Colonic mucosa (tissue), 4 donors: Measurements from ENCODE around the gene BIVM. TPM values are rescaled to one million over a fixed set of nuclear protein-coding genes. Genes with fewer than 3 reads are reported as not detected.

ENCODE experiments used
- DNase-seq: peaks from one replicate; pipeline ENCODE4 v3.0.0-alpha.2; 2020
- H3K27ac ChIP-seq: fragments of 200-600 bp; one replicate; pipeline ENCODE4 v1.8.0; 2021
- H3K27me3 ChIP-seq: fragments of 200-600 bp; one replicate; pipeline ENCODE4 v1.8.0; 2021
- H3K36me3 ChIP-seq: fragments of 200-600 bp; one replicate; pipeline ENCODE4 v1.8.0; 2021
- H3K4me1 ChIP-seq: fragments of 200-600 bp; one replicate; pipeline ENCODE4 v1.8.0; 2021; ENCODE audit warnings: mild to moderate bottlenecking
- H3K4me3 ChIP-seq: fragments of 200-600 bp; one replicate; pipeline ENCODE4 v1.8.0; 2021
- H3K9ac ChIP-seq, 2 donors: one replicate each; pipeline ENCODE4 v1.7.0; 2013; ENCODE audit warnings: control low read depth in 2 of 2, low read depth in 2 of 2, low read length in 2 of 2
- H3K9me3 ChIP-seq: fragments of 200-600 bp; one replicate; pipeline ENCODE4 v1.8.0; 2021
- CTCF ChIP-seq: fragments of 200-600 bp; IDR thresholded peaks from one replicate; pipeline ENCODE4 v1.8.0; 2022; ENCODE audit warnings: antibody characterized with exemption, mild to moderate bottlenecking
- intact Hi-C: fragments of 100-400 bp; cut with DNase I; formaldehyde crosslinking; loops from one replicate; pipeline ENCODE4 v1.14.1; 2022
- total RNA-seq, 2 donors: library from RNA; stranded (reverse); fragmentation: NEBNext Ultra II Directional in 1 of 2; extraction: Animal tissue kit (Norgen Biotek cat#: 25700) in 1 of 2; gene quantifications; one replicate each; pipeline ENCODE4 v1.2.1, GENCODE V29; 2021
- donor health status: healthy.
- donor health status: DM: no; HTN: no; CAD: no.
- donor health status: DM: no; HTN: no; CAD: no.

The BIVM gene
- total RNA-seq, 2 donors from 2014 or later = 11.8 to 15.5 TPM

GRCh38 chr13:102772042-102772425, 26.9 kb upstream of the BIVM start:
- TF ChIP-seq CTCF = no peak
- Histone ChIP-seq H3K27ac (no peak overlapping the region), H3K4me1 (no peaks in the 10 kb centered on the region), H3K27me3 (no peaks in the 10 kb centered on the region), H3K36me3 (no peaks in the 10 kb centered on the region), H3K4me3 (no peak overlapping the region), H3K9ac (no peak overlapping the region), H3K9me3 (no peaks in the 10 kb centered on the region)
- DNase-seq = no peak
- intact Hi-C loops = loop anchor here (10.0 kb wide), 2 partner anchors 73 to 187 kb away; partner anchors contain the start of gene ERCC5

- H3K9me3 ChIP-seq = no peaks in the 10 kb centered on the region
- TF ChIP-seq CTCF = no peak
- peak within 1 kb of the TSS; percentile 72 to 81 for H3K9ac ChIP-seq
- peak within 1 kb of the TSS; percentile 77 for H3K27ac ChIP-seq
- DNase-seq = peak; percentile 83
- intact Hi-C loops = loop anchor here (10.0 kb wide), 2 partner anchors 71 to 189 kb away; partner anchors contain the start of gene ERCC5
- no peaks in the 10 kb centered on the region for H3K4me1 ChIP-seq
- H3K27me3 ChIP-seq = no peaks in the 10 kb centered on the region
- H3K4me3 ChIP-seq = peak within 1 kb of the TSS; percentile 82
- H3K36me3 ChIP-seq = no peaks in the 10 kb centered on the region
Observed at GRCh38 chr13:102773441-102774213, 25.3 kb upstream of the BIVM start, which contains the start of gene TEX30. Gene TEX30 (minus strand): TSS chr13:102773786. CDS start chr13:102770026, 3,760 bp downstream.

GRCh38 chr13:102774214-102774568, 24.7 kb upstream of the BIVM start:
- DNase-seq = no peak

GRCh38 chr13:102774591-102775520, 24.1 kb upstream of the BIVM start:
- Histone ChIP-seq H3K9ac (no peak overlapping the region), H3K4me1 (no peaks in the 10 kb centered on the region), H3K36me3 (no peaks in the 10 kb centered on the region), H3K27ac (no peak overlapping the region), H3K27me3 (no peaks in the 10 kb centered on the region), H3K9me3 (no peaks in the 10 kb centered on the region), H3K4me3 (no peak overlapping the region)
- TF ChIP-seq CTCF = no peak
- intact Hi-C loops = loop anchor here (10.0 kb wide), 2 partner anchors 70 to 190 kb away; partner anchors contain the start of gene ERCC5
- no peak for DNase-seq

More at GRCh38 chr13:102774214-102774568, 24.7 kb upstream of the BIVM start:
- intact Hi-C loops = loop anchor here (10.0 kb wide), 2 partner anchors 71 to 189 kb away; partner anchors contain the start of gene ERCC5
- no peak for TF ChIP-seq CTCF
- no peaks in the 10 kb centered on the region for H3K4me1 ChIP-seq
- peak overlapping the region; percentile 67 to 70 for H3K9ac ChIP-seq
- H3K27ac ChIP-seq = no peak overlapping the region
- H3K4me3 ChIP-seq = peak overlapping the region; percentile 82
- H3K36me3 ChIP-seq = no peaks in the 10 kb centered on the region
- no peaks in the 10 kb centered on the region for H3K9me3 ChIP-seq
- H3K27me3 ChIP-seq = no peaks in the 10 kb centered on the region

- Histone ChIP-seq H3K4me1 (no peaks in the 10 kb centered on the region), H3K9ac (no peak overlapping the region), H3K4me3 (no peak overlapping the region), H3K36me3 (no peaks in the 10 kb centered on the region), H3K27ac (no peak overlapping the region), H3K27me3 (no peaks in the 10 kb centered on the region), H3K9me3 (no peaks in the 10 kb centered on the region)
- intact Hi-C loops = loop anchor here (10.0 kb wide), 2 partner anchors 69 to 191 kb away; partner anchors contain the start of gene ERCC5
- DNase-seq = no peak
- TF ChIP-seq CTCF = no peak
Observed at GRCh38 chr13:102776271-102776670, 22.6 kb upstream of the BIVM start.
